Cerebellar nuclear complex (tissue), 1 donor: Measurements from ENCODE around the gene MALAT1.

Experiments
- DNase-seq, 2 experiments: peaks; one replicate each; lab custom pipeline; 2025; lab: John Stamatoyannopoulos, UW

The MALAT1 gene

GRCh38 chr11:65479184-65480145, 19.4 kb upstream of the MALAT1 start:
- no peak for DNase-seq

- DNase-seq = no peak
Measured at GRCh38 chr11:65482306-65482850, 16.5 kb upstream of the MALAT1 start.

- DNase-seq = no peak
Measured at GRCh38 chr11:65485920-65486219, 13.0 kb upstream of the MALAT1 start.

GRCh38 chr11:65486570-65487466, 12.0 kb upstream of the MALAT1 start:
- DNase-seq = no peak

- DNase-seq = peak; percentile 100
Measured at GRCh38 chr11:65487467-65488272, 11.2 kb upstream of the MALAT1 start.

- no peak for DNase-seq
Measured at GRCh38 chr11:65488273-65489034, 10.4 kb upstream of the MALAT1 start.

GRCh38 chr11:65489035-65489705, 9.7 kb upstream of the MALAT1 start:
- DNase-seq = peak; percentile 52 to 78

DNA sequence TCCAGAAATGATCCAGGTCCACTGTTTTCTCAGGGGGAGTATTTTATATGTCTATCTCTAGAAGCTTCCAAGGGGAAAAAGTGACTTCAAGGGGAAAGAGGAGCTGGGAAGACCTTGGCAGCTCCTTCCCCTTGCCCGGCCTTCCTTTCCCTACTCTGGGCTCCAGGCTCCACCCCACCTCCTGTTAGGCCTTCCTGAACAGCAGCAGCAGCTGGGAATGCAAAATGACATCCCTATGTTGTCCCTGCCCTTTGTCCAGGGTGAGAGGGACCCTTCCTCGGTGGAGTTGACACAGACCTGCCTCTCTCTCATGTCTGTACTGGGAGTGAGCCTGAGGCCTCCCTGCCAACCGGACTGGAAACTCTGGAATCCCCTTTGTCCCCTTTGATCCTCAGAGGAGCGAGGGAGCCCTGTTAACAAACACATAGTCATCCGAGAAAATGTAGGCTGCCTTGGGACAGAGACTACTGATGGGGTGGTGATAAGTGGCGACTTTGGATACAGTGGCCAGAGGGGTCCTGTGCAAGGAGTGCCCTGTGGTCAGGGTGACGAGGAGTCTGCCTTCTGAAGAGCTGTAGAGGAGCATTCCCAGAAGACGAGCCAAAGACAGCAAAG, 9.0 kb upstream of the MALAT1 start:
- DNase-seq = no peak

GRCh38 chr11:65491163-65491465, 7.7 kb upstream of the MALAT1 start:
- no peak for DNase-seq

DNA sequence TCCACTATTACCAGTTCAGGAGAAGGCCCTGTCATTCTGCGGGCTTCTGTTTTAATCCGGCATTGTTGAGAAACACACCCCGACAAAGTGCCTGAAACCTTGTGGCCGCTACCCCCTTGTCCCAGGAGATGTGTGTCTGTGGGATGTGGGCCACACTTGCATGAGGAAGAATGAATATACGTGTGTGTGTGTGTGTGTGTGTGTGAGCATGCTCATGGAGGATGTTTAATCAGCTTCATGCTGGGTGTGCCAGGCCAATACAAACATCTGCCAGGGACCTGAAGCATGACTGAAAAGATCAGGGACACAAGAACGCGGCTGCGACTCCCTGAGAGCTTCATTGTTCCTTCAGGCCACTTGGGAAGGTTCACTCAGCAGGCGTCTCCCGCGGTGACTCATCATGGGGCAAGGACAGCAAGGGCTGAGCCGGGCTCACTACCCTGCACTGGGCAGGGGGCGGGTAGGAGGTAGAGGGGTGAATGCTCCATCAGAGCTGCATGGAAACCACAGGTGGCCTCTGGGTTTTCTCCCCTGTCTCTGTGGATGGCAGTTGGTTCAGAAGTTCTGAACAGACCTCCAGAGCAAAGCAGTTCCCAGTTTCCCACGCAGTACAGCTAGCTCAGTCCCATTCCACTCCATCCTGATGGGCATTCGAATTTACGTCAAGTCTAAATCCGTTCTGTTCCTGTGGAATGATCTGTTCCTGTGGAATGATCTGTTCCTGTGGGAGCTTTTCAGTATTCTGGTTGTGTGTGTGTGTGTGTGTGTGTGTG, 7.0 kb upstream of the MALAT1 start:
- no peak for DNase-seq

DNA sequence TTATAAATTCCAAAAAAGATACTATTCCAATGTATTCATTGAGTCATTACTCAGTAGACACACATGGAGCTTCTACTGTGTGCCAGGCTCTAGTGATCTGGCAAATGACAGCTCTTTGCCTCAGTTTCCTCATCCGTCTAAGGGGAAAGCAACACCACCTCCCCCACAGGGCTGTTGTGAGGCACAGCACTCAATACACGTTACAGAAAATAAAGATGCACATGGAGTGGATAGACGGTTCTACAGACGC, 6.5 kb upstream of the MALAT1 start:
- DNase-seq = no peak

DNA sequence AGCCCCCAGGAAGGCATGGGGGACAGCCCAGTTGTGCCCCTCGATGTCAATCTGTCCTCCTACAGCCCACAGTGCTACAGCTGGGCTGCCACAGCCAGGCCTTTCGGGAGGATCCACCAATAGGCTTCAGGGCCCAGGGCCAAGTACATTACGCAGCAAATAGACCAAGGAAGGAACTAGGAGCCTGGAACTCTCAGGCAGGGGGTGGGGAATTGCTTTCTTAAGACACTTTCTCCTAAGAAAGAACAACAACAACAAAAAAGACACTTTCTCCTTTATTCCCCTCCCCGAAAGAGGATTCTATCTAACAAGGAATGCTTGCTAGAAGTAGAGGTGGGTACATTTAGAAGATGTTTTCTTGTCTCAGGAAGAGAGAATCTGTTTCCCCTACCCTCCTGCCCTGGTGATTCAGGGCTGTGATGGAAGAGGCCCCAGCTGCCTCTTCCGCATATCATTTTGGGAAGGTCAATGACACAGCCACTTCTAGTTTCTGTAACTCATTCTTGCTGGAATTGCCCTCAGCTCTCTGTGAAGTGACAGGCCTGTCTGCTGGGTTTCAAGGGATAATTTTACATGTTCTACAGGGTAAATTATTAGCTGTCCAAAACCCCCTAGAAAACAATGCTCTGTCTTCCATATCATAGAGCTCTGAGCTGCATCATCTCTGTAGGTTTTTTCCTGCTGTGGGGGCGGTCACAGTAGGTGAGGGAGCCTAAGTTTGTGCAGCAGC, 6.0 kb upstream of the MALAT1 start:
- DNase-seq = no peak

DNA sequence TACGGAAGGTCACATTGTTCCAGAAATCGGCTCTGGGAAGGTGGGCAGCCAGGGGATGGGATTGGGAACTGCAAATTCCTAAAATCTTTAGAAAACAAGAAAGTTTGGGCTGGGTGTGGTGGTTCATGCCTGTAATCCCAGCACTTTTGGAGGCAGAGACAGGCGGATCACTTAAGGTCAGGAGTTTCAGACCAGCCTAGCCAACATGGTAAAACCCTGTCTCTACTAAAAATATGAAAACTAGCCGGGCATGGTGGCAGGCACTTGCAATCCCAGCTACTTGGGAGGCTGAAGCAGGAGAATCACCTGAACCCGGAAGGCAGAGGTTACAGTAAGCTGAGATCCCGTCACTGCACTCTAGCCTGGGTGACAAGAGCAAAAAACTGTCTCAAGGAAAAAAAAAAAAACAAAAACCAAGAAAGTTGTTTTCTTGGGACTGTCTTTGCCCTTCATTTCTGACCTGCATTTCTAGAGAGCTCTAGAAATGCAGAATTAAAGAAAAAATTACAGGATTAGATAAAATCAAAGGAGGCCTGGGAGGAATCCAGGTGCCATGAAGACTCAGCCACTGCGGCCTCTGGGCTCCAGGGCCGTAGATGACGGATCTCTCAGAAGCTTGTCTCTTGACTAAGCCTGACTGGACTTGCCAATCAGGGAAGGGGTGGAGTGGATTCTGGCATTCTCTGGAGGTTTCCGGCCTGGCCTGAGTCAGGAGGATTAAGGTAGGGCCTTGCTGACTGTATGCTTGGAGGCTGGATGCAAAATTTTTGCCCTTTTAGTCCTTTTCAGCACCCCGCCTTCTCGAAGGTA, 5.3 kb upstream of the MALAT1 start:
- DNase-seq = no peak

DNA sequence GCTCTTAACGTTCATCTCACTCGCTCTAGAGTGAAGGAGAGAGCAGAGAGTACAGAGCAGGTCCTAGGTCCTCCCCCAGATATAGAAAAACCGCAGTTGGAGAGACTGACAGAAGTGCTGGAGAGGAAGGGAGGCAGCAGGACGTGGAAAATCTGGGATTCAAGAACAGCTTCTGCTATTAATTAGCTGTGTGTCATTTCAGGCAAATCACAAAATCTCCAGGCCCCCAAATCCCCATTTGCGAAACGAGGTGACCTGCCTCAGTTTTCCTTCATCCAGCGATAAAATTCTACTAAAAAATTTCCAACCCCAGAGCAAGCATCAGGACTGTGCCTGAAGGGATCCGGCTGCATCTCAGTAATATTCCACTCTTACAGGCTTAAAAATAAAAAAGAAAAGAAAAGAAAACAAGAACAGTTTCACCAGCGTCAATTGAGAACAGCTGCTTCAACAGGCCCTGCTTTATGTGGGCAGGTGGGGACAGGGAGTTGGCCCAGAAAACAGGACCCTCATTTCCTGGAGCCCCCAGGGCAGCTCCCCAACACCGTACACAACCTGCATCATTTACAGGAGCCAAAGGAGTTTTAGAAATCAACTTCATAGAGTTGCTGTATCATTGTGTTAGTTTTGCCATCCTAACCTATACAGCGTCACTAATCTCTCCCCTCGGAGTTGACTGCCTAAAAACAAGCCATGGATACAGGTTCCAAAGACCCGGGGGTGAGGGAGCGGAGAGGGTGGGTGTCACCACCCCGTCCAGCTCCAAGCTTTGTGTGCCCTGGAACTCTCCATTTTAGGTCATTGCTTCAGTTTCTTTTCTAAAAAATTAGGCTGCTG, 2.3 kb upstream of the MALAT1 start:
- no peak for DNase-seq

DNA sequence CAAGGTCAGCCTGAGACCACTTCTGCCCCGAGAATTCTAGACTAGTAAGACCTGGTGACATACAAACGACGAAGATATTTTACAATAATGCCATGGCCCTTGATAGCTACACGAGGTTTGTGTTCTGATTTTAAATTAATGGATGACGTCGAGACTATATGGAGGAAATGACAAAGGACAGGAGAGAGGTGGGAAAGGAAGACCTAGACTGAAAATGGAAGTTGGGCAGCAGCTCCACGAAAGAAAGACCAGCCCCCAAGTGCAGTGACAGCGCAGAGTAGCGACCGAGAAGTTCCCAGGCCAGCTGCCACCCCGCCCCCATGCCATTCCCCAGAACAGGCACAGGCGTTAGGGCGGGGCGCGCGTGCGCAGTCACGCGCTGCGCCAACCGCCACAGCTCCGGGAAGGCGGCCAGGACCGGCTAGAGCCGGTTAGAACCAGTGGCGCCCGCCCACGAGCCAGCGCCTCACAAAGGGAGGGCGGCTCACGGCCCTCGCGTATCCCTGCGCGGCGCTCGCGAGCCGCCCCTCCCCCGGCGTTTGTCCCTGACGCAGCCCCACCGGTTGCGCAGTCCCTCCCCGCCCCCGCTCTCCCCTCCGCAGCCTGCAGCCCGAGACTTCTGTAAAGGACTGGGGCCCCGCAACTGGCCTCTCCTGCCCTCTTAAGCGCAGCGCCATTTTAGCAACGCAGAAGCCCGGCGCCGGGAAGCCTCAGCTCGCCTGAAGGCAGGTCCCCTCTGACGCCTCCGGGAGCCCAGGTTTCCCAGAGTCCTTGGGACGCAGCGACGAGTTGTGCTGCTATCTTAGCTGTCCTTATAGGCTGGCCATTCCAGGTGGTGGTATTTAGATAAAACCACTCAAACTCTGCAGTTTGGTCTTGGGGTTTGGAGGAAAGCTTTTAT, 1.5 kb upstream of the MALAT1 start:
- DNase-seq = peak; percentile 83 to 92

DNA sequence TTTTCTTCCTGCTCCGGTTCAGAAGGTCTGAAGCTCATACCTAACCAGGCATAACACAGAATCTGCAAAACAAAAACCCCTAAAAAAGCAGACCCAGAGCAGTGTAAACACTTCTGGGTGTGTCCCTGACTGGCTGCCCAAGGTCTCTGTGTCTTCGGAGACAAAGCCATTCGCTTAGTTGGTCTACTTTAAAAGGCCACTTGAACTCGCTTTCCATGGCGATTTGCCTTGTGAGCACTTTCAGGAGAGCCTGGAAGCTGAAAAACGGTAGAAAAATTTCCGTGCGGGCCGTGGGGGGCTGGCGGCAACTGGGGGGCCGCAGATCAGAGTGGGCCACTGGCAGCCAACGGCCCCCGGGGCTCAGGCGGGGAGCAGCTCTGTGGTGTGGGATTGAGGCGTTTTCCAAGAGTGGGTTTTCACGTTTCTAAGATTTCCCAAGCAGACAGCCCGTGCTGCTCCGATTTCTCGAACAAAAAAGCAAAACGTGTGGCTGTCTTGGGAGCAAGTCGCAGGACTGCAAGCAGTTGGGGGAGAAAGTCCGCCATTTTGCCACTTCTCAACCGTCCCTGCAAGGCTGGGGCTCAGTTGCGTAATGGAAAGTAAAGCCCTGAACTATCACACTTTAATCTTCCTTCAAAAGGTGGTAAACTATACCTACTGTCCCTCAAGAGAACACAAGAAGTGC, 661 bp upstream of the MALAT1 start:
- DNase-seq = no peak
